Spleen (tissue), 7 donors: ENCODE measurements around the gene ZC3H18.

Experiments
- CTCF ChIP-seq, 11 experiments: fragments of 200-600 bp in 7 of 11; fragments of 450-650 bp in 4 of 11; sonication (generic) in 4 of 11; IDR thresholded peaks in 8 of 11; conservative IDR thresholded peaks in 3 of 11; 1 replicate in 7 of 11; 2 replicates in 4 of 11; pipeline versions ENCODE4 v1.4.0 to v1.8.0; 2016 to 2021; ENCODE audit warnings: antibody characterized with exemption in 11 of 11, inconsistent platforms in 4 of 11, mild to moderate bottlenecking in 1 of 11
- POLR2A ChIP-seq, 3 donors: fragments of 450-650 bp; IDR thresholded peaks; one replicate each; pipeline ENCODE4 v1.5.1; 2017; ENCODE audit warnings: antibody characterized with exemption in 3 of 3, mild to moderate bottlenecking in 1 of 3
- POLR2AphosphoS5 ChIP-seq, 3 donors: sonication (generic); formaldehyde crosslinking; IDR thresholded peaks; one replicate each; pipeline ENCODE4 v1.5.1; 2017; ENCODE audit warnings: antibody characterized with exemption in 3 of 3
- donor health status: DM: no; HTN: no; CAD: no; lungs with moderate emphysema.
- donor health status: DM: no; HTN: no; CAD: no.
- donor health status: DM: no; HTN: no; CAD: no.

GRCh38 chr16:88605186-88606147 lies 35.3 kb downstream of the ZC3H18 start:
- TF ChIP-seq CTCF (IDR thresholded peaks at IDR 0.05 in 8 of 11, conservative IDR thresholded peaks at IDR 0.05 in 3 of 11), result no peak
- no peak for TF ChIP-seq POLR2A (IDR thresholded peaks at IDR 0.05)
- TF ChIP-seq POLR2AphosphoS5 (IDR thresholded peaks at IDR 0.05), result peak in 1 of 3 donors; percentile 43
